HFFc6 (cell line): Measurements from ENCODE around the gene SPSB3. TPM values are rescaled to one million over a fixed set of nuclear protein-coding genes. Genes with fewer than 3 reads are reported as not detected.

Experiments used
- DNase-seq: peaks from one replicate; pipeline ENCODE4 v3.0.0-alpha.2; 2018
- H3K27ac Mint-ChIP-seq: 2 replicates; pipeline ENCODE4 v1.8.0; 2020; ENCODE audit warnings: mild to moderate bottlenecking, mixed read lengths
- H3K27me3 Mint-ChIP-seq: 2 replicates; pipeline ENCODE4 v1.8.0; 2021; ENCODE audit warnings: mild to moderate bottlenecking, moderate library complexity, mixed read lengths; ENCODE audit not compliant: insufficient read depth
- H3K36me3 Mint-ChIP-seq: 2 replicates; pipeline ENCODE4 v1.8.0; 2021; ENCODE audit warnings: low read depth, mixed read lengths
- H3K4me1 Mint-ChIP-seq: 2 replicates; pipeline ENCODE4 v1.8.0; 2020; ENCODE audit warnings: low read depth, mixed read lengths
- H3K4me3 Mint-ChIP-seq: 2 replicates; pipeline ENCODE4 v1.8.0; 2020; ENCODE audit warnings: mild to moderate bottlenecking, moderate library complexity, mixed read lengths
- H3K9me3 Mint-ChIP-seq: 2 replicates; pipeline ENCODE4 v1.8.0; 2020; ENCODE audit warnings: mild to moderate bottlenecking, mixed read lengths
- total RNA-seq, 6 experiments: library from RNA; stranded (reverse); fragmentation: NEBNext Ultra II Directional; extraction: Animal tissue kit (Norgen Biotek cat#: 25700); gene quantifications; 2 replicates in 1 of 6; 3 replicates in 5 of 6; pipeline ENCODE4 v1.2.3, GENCODE V29; 2021
- TF ChIP-seq, protein P1 (sequence below): fragments of 200-600 bp; sonication (generic); IDR thresholded peaks from 2 replicates; pipeline ENCODE4 v1.5.0; 2021; ENCODE audit warnings: antibody characterized with exemption, mild to moderate bottlenecking

Gene SPSB3
- total RNA-seq, 6 experiments from 2014 or later = 12.3 to 15.8 (median 13.9) TPM

GRCh38 chr16:1745900-1746692, 36.3 kb downstream of the SPSB3 start:
- peak overlapping the region; percentile 96 for H3K27ac Mint-ChIP-seq
- TF ChIP-seq, protein P1, sequence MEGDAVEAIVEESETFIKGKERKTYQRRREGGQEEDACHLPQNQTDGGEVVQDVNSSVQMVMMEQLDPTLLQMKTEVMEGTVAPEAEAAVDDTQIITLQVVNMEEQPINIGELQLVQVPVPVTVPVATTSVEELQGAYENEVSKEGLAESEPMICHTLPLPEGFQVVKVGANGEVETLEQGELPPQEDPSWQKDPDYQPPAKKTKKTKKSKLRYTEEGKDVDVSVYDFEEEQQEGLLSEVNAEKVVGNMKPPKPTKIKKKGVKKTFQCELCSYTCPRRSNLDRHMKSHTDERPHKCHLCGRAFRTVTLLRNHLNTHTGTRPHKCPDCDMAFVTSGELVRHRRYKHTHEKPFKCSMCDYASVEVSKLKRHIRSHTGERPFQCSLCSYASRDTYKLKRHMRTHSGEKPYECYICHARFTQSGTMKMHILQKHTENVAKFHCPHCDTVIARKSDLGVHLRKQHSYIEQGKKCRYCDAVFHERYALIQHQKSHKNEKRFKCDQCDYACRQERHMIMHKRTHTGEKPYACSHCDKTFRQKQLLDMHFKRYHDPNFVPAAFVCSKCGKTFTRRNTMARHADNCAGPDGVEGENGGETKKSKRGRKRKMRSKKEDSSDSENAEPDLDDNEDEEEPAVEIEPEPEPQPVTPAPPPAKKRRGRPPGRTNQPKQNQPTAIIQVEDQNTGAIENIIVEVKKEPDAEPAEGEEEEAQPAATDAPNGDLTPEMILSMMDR = no peak
- peaks cover 5% of the 10 kb centered on the region for H3K36me3 Mint-ChIP-seq
- peaks cover 2% of the 10 kb centered on the region; the same call in 1 of the 2 replicates for H3K27me3 Mint-ChIP-seq
- DNase-seq = peak; percentile 77
- no peaks in the 10 kb centered on the region for H3K9me3 Mint-ChIP-seq
- peak overlapping the region; percentile 82 for H3K4me3 Mint-ChIP-seq
- H3K4me1 Mint-ChIP-seq = peaks cover 28% of the 10 kb centered on the region

- peaks cover 5% of the 10 kb centered on the region for H3K36me3 Mint-ChIP-seq
- no peaks in the 10 kb centered on the region for H3K9me3 Mint-ChIP-seq
- H3K27me3 Mint-ChIP-seq = peaks cover 2% of the 10 kb centered on the region; the same call in 1 of the 2 replicates
- DNase-seq = peak; percentile 93
- H3K4me1 Mint-ChIP-seq = peaks cover 28% of the 10 kb centered on the region
- peak overlapping the region; percentile 82 for H3K4me3 Mint-ChIP-seq
- H3K27ac Mint-ChIP-seq = peak overlapping the region; percentile 96
- TF ChIP-seq, protein P1 = peak; percentile 32
Measured at GRCh38 chr16:1745181-1745899, 37.0 kb downstream of the SPSB3 start.

- Mint-ChIP-seq H3K27me3 (peaks cover 2% of the 10 kb centered on the region; the same call in 1 of the 2 replicates), H3K4me1 (peaks cover 22% of the 10 kb centered on the region), H3K4me3 (no peak overlapping the region), H3K9me3 (no peaks in the 10 kb centered on the region), H3K27ac (no peak overlapping the region), H3K36me3 (peaks cover 5% of the 10 kb centered on the region)
- TF ChIP-seq, protein P1 = no peak
- DNase-seq = no peak
Measured at GRCh38 chr16:1744338-1744840, 38.0 kb downstream of the SPSB3 start.

GRCh38 chr16:1743376-1744337, 38.7 kb downstream of the SPSB3 start:
- H3K4me3 Mint-ChIP-seq = no peak overlapping the region
- no peak for DNase-seq
- peaks cover 2% of the 10 kb centered on the region; the same call in 1 of the 2 replicates for H3K27me3 Mint-ChIP-seq
- no peak overlapping the region for H3K27ac Mint-ChIP-seq
- H3K36me3 Mint-ChIP-seq = peaks cover 5% of the 10 kb centered on the region
- TF ChIP-seq, protein P1 = no peak
- peaks cover 21% of the 10 kb centered on the region for H3K4me1 Mint-ChIP-seq
- no peaks in the 10 kb centered on the region for H3K9me3 Mint-ChIP-seq
